HUES48 (cell line): Measurements from ENCODE around the gene ETV6.

Experiments
- H3K27ac ChIP-seq: one replicate; pipeline ENCODE4 v1.7.0; 2013; ENCODE audit warnings: low read depth, low read length, inconsistent platforms
- H3K27me3 ChIP-seq: 2 replicates; pipeline ENCODE4 v1.6.1; 2013; ENCODE audit warnings: mild to moderate bottlenecking, low read length; ENCODE audit not compliant: control insufficient read depth, insufficient read depth
- H3K36me3 ChIP-seq: 2 replicates; pipeline ENCODE4 v1.6.1; 2013; ENCODE audit warnings: low read length; ENCODE audit not compliant: control insufficient read depth, insufficient read depth
- H3K4me1 ChIP-seq: 2 replicates; pipeline ENCODE4 v1.6.1; 2013; ENCODE audit warnings: mild to moderate bottlenecking, low read length; ENCODE audit not compliant: control insufficient read depth, insufficient read depth
- H3K4me3 ChIP-seq: 2 replicates; pipeline ENCODE4 v1.5.1; 2013; ENCODE audit warnings: mild to moderate bottlenecking, low read depth, low read length
- H3K9ac ChIP-seq: 2 replicates; pipeline ENCODE4 v1.6.1; 2013; ENCODE audit warnings: mild to moderate bottlenecking, low read depth, low read length, moderate library complexity
- H3K9me3 ChIP-seq: 2 replicates; pipeline ENCODE4 v1.6.1; 2013; ENCODE audit warnings: low read length; ENCODE audit not compliant: control insufficient read depth, insufficient read depth

ETV6 gene

GRCh38 chr12:11861864-11862600 is 212.6 kb downstream of the ETV6 start:
- peaks cover 3% of the 10 kb centered on the region; the same call in 1 of the 2 replicates for H3K4me1 ChIP-seq
- H3K4me3 ChIP-seq = no peak overlapping the region
- no peak overlapping the region for H3K9ac ChIP-seq
- no peaks in the 10 kb centered on the region for H3K36me3 ChIP-seq
- no peaks in the 10 kb centered on the region for H3K9me3 ChIP-seq
- H3K27me3 ChIP-seq = no peaks in the 10 kb centered on the region
- H3K27ac ChIP-seq = no peak overlapping the region

DNA sequence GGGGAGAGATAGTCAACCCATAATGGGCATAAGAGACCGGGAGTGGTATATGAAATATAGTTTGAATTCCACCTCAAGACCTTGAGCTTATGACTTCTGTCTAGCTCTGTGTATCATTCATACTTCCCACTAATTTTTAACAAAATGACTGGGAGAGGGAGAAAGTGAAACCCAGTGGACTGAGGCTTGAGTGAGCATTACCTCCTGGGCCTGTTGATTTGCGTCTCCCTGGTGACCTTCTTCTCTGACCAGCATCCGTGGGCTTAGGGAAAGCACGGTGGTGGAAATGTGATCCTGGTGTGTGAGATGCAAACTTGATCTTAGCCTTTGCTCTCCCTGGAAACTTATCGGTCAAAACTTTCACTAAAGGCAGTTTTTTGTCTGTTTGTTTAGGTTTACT is 213.3 kb downstream of the ETV6 start:
- Histone ChIP-seq H3K27me3 (no peaks in the 10 kb centered on the region), H3K9me3 (no peaks in the 10 kb centered on the region), H3K27ac (no peak overlapping the region), H3K4me1 (peaks cover 3% of the 10 kb centered on the region; the same call in 1 of the 2 replicates), H3K9ac (no peak overlapping the region), H3K36me3 (no peaks in the 10 kb centered on the region), H3K4me3 (no peak overlapping the region)

DNA sequence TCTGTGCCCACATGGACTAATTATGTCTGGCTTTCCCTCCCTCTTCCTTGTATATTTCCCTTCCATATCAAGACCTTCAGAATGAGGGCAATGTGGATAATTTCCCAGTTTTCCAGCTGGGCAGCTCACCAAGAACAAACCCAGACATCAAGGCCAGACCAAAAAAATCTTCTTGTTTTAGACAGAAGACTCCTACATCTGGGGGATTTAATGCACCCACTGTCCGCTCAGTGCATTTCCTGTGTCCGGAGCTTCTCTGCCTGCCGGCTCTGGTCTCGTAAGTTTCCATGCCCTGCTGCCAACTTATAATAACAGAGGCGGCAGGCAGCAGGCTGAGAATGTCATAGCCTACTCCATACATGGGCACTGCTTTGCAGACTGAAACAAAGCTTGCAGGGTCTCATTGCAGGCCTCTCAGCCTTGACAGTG is 214.0 kb downstream of the ETV6 start:
- Histone ChIP-seq H3K9me3 (no peaks in the 10 kb centered on the region), H3K4me1 (peaks cover 3% of the 10 kb centered on the region; the same call in 1 of the 2 replicates), H3K36me3 (no peaks in the 10 kb centered on the region), H3K27me3 (no peaks in the 10 kb centered on the region), H3K27ac (no peak overlapping the region), H3K9ac (no peak overlapping the region), H3K4me3 (no peak overlapping the region)

- H3K4me3 ChIP-seq = no peak overlapping the region
- no peak overlapping the region for H3K27ac ChIP-seq
- no peaks in the 10 kb centered on the region for H3K9me3 ChIP-seq
- H3K36me3 ChIP-seq = no peaks in the 10 kb centered on the region
- peaks cover 3% of the 10 kb centered on the region; the same call in 1 of the 2 replicates for H3K4me1 ChIP-seq
- no peaks in the 10 kb centered on the region for H3K27me3 ChIP-seq
- no peak overlapping the region for H3K9ac ChIP-seq
Measured at GRCh38 chr12:11863988-11864387, 214.5 kb downstream of the ETV6 start.

DNA sequence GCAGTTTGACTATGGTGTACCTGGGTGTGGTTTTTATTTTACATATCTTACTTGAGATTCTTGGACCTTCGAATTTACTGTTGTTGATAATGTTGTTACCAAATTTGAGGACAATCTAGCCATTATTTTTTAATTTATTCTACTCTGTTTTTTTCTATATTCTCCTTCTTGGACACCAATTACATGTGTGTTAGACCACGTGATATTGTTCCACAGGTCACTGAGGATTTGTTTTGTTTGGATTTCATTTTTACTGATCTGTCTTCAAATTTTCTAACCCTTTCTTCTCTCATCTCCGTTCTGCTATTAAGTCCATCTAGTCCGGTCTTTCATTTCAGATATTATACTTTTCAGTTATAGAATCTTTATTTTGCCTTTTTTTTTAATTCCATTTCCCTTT is 216.3 kb downstream of the ETV6 start:
- H3K9ac ChIP-seq = no peak overlapping the region
- peaks cover 8% of the 10 kb centered on the region for H3K36me3 ChIP-seq

DNA sequence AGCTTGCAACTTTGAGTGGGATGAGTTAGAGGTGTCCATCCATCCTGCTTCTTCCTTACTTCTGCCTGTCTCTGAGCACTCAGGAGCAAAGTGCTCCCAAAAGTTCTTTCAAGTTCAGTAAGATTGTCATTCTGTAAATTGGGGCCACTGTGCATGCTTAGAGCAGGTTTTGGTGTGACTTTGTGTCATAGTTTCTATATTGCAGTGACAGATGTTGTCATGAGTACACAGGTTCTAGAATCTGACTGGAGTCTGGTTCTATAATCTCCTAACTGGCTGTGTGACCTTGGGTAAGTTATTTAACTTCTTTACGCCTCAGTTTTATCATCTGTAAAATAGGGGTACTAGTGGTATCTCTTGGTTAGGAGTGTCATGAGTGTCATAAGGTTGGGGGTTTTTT is 218.6 kb downstream of the ETV6 start:
- H3K27ac ChIP-seq = no peak overlapping the region
- H3K9ac ChIP-seq = no peak overlapping the region
- H3K27me3 ChIP-seq = no peaks in the 10 kb centered on the region
- H3K9me3 ChIP-seq = no peaks in the 10 kb centered on the region
- H3K4me1 ChIP-seq = peaks cover under 1% of the 10 kb centered on the region; the same call in 1 of the 2 replicates
- peaks cover 8% of the 10 kb centered on the region for H3K36me3 ChIP-seq
- no peak overlapping the region for H3K4me3 ChIP-seq

More for the DNA sequence above, 216.3 kb downstream of the ETV6 start:
- H3K27ac ChIP-seq = no peak overlapping the region
- H3K27me3 ChIP-seq = no peaks in the 10 kb centered on the region
- H3K4me1 ChIP-seq = peaks cover 3% of the 10 kb centered on the region; the same call in 1 of the 2 replicates
- H3K4me3 ChIP-seq = no peak overlapping the region
- H3K9me3 ChIP-seq = no peaks in the 10 kb centered on the region

GRCh38 chr12:11869406-11869805 is 219.9 kb downstream of the ETV6 start:
- H3K4me3 ChIP-seq = no peak overlapping the region
- H3K4me1 ChIP-seq = no peaks in the 10 kb centered on the region
- peaks cover 8% of the 10 kb centered on the region for H3K36me3 ChIP-seq
- no peaks in the 10 kb centered on the region for H3K27me3 ChIP-seq
- H3K27ac ChIP-seq = no peak overlapping the region
- no peaks in the 10 kb centered on the region for H3K9me3 ChIP-seq
- no peak overlapping the region for H3K9ac ChIP-seq

DNA sequence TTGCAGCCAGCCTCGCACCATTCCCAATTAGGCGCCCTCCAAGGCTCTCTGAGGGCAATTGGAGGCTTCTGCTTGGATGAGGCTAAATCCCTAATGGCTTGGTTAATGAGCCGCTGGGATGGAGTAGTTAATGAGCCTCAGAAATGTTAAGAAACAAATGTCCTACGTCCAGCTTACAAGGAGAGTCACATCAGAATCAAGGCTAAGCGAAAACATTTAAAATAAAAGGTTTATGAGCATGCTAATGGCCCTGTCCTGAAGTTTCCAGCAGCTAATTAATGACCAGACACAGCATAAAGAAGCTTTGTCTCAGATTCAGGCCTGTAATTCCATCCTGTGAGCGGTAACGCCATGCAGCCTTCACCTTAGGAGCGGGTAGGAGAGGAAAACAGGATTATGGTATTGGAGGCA is 220.6 kb downstream of the ETV6 start:
- Histone ChIP-seq H3K27me3 (no peaks in the 10 kb centered on the region), H3K4me3 (no peak overlapping the region), H3K9me3 (no peaks in the 10 kb centered on the region), H3K4me1 (no peaks in the 10 kb centered on the region), H3K9ac (no peak overlapping the region), H3K36me3 (peaks cover 8% of the 10 kb centered on the region), H3K27ac (no peak overlapping the region)

GRCh38 chr12:11872055-11872454 is 222.6 kb downstream of the ETV6 start:
- H3K9me3 ChIP-seq = no peaks in the 10 kb centered on the region
- H3K27ac ChIP-seq = no peak overlapping the region
- peaks cover 8% of the 10 kb centered on the region for H3K36me3 ChIP-seq
- no peaks in the 10 kb centered on the region for H3K27me3 ChIP-seq
- H3K4me3 ChIP-seq = no peak overlapping the region
- no peaks in the 10 kb centered on the region for H3K4me1 ChIP-seq
- H3K9ac ChIP-seq = no peak overlapping the region

DNA sequence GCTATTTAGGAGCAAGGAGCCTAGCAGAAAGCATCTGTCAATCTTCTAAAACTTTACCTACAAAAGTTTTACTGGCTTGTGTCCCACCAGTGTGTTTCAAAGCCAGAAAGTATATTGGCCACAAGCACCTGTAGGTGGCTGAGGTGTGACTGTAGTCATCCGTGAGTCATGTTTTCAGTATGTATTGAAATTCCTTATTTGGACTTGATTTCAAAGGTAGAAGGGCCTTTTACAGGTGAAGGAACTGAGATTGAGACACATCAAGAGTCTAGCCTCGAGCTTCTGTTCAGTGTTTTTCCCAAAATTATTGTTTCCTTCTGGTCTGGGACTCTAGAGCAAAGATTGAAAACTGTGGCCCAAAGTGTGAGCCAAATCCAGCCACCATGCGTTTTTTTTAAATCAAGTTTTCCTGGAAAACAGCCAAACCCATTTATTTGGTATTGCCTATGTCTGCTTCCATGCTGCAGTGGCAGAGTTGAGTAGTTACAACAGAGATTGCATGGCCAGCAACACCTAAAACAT is 226.0 kb downstream of the ETV6 start:
- no peaks in the 10 kb centered on the region for H3K27me3 ChIP-seq
- no peaks in the 10 kb centered on the region for H3K9me3 ChIP-seq
- H3K4me3 ChIP-seq = no peak overlapping the region
- H3K36me3 ChIP-seq = no peaks in the 10 kb centered on the region
- H3K4me1 ChIP-seq = peaks cover 18% of the 10 kb centered on the region
- H3K27ac ChIP-seq = peak overlapping the region; percentile 59
- no peak overlapping the region for H3K9ac ChIP-seq

GRCh38 chr12:11876307-11876706 is 226.8 kb downstream of the ETV6 start:
- Histone ChIP-seq H3K27me3 (no peaks in the 10 kb centered on the region), H3K9me3 (no peaks in the 10 kb centered on the region), H3K27ac (no peak overlapping the region), H3K4me1 (peaks cover 18% of the 10 kb centered on the region), H3K4me3 (no peak overlapping the region), H3K9ac (no peak overlapping the region), H3K36me3 (no peaks in the 10 kb centered on the region)
